GM12865 (cell line): Measurements from ENCODE around the gene DENND2A.

Source experiments
- DNase-seq: peaks from one replicate; pipeline ENCODE4 v3.0.0; 2010; ENCODE audit warnings: low read depth
- H3K4me3 ChIP-seq: 2 replicates; pipeline ENCODE4 v1.5.1; 2011; ENCODE audit warnings: mild to moderate bottlenecking, low read depth, low read length, control low read depth
- TF ChIP-seq, protein P1 (sequence below): IDR thresholded peaks from 2 replicates; pipeline ENCODE4 v1.5.1; 2011; ENCODE audit warnings: low read length, control low read depth, low read depth, inconsistent platforms; ENCODE audit not compliant: insufficient read depth; ENCODE audit errors: missing control alignments

DENND2A gene

DNA sequence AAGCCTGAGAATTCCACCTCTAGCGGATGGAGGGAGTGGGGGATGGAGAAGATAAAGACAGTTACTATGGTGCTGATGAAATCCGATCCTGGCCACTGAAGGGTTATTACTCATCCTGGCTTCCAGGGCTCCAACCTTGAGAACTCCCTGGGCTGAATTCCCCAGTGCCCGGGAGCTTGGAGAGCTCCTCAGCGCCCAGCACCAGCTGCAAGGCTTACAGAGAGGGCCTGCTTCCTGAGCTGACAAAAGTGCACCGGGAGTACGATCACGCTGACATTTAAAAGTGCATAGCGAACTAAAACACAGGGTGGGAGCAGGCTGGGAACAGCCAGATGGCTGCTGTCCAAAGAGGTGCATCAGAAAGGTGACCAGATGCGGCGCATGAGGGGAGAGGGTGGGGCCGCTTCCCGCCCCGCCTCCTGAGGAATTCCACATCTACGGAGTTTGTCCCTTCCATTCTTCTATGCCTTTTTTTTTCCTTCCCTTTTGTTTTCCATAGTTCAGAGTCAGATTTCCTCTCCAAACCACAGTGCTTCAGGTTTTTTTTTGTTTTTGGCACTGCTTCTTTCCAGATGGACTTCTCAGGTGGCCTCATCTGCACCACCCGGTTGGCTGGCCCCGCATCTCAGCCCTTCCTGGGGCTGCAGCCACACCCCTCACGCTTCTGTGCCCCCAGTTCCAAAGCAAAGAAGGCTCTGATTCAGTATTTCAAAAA is 98.9 kb downstream of the DENND2A start:
- H3K4me3 ChIP-seq: no peak overlapping the region
- DNase-seq: no peak
- TF ChIP-seq, protein P1, sequence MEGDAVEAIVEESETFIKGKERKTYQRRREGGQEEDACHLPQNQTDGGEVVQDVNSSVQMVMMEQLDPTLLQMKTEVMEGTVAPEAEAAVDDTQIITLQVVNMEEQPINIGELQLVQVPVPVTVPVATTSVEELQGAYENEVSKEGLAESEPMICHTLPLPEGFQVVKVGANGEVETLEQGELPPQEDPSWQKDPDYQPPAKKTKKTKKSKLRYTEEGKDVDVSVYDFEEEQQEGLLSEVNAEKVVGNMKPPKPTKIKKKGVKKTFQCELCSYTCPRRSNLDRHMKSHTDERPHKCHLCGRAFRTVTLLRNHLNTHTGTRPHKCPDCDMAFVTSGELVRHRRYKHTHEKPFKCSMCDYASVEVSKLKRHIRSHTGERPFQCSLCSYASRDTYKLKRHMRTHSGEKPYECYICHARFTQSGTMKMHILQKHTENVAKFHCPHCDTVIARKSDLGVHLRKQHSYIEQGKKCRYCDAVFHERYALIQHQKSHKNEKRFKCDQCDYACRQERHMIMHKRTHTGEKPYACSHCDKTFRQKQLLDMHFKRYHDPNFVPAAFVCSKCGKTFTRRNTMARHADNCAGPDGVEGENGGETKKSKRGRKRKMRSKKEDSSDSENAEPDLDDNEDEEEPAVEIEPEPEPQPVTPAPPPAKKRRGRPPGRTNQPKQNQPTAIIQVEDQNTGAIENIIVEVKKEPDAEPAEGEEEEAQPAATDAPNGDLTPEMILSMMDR: no peak

DNA sequence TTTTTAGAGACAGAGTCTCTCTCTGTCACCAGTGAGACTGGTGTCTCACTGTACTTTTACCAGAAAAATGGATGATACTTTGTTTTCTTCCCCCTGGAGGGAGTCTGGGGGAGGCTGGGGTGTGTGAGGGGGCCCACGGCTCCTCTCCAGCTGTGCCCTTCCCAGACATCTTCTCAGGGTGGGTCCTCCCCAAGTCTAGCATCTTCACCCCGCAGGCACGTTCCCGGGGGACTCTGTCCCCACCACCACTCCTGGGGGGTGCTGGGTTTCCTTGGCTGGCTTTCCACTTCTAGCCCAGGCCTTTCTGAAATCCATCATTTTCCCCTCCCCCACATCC is 99.5 kb downstream of the DENND2A start:
- TF ChIP-seq, protein P1: no peak
- H3K4me3 ChIP-seq: no peak overlapping the region
- no peak for DNase-seq

DNA sequence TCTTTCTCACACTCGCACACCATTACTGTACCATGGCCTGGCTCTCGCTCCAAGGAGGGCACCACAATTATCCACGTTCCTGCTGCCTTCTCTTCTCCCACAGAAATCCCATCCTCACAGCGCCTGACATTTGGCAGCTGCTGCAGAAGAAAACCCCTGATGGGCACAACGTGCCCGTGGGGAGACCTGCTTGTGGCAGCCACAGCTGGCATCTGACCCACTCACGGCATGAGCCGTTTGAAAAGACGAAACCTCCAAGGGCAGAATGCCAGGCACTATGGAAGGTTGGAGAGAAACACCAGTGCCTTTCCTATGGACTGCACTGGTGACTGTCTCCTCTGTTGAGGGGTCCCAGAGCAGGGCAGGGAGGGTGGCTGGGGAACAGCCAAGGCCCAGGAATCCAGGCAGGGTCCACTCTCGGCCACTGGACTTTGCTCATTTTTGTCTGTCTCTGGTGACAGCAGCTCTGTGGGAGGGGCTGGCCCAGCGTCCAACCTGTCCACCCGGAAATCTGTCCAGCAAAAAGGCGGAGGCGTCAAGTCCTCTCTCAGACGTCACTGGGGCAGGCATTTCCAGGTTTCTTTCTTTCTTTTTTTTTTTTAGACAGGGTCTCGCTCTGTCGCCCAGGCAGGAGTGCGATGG is 100.4 kb downstream of the DENND2A start:
- DNase-seq: no peak
- no peak overlapping the region for H3K4me3 ChIP-seq

DNA sequence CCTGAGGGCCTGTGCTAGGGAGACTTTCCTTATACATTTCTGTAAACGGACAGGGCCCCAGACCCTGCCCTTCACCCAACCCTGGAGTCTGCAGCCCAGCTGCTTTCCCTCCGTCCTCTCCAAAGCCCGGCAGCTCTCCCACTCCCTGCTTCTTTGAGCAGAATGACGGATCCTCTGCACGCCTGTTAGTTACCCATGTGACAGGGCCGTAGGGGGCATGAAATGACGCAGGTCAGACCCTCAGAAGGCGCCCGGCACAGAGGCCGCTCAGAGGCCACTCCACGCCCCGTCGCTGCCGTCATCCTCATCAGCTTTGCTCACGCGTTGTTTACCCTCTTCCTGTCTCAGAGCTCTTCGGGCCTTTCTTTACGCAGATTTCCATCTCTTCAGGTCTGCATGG is 101.2 kb downstream of the DENND2A start:
- no peak for DNase-seq
- TF ChIP-seq, protein P1: no peak
- H3K4me3 ChIP-seq: no peak overlapping the region

More for the DNA sequence above, 100.4 kb downstream of the DENND2A start:
- TF ChIP-seq, protein P1: no peak

DNA sequence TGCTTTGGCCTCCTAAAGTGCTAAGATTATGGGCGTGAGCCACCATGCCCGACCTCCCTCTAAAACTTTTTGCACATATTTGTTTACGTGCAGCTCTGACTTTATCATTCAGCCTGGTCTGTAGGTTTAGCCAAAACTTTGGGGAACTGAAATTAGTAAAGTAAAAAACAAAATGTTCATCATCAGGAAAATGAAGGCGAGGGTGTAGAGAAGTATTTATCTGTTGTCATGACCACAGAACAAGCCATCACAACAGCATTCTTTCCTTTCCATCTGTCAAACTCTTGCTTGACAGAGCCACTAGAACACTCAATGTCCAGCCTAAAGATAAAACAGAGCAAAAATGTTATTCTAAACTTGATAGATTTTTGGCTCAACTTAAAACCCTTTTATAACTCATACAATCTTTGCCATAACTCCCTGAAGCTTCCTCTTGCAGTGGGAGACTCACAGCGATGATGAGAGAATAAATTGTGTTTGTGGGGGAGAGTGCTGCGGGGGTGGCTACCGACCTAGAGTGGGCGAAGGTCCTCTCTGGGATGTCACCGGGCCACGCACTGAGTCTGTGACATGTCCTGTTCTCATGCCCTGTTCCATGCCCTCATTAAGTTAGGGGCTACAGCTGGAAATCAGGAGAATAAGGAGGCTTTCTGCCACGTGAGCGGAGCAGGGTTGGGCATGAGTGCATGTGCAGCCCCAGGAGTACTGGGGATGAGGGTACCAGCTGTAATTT is 102.7 kb downstream of the DENND2A start:
- DNase-seq: no peak

DNA sequence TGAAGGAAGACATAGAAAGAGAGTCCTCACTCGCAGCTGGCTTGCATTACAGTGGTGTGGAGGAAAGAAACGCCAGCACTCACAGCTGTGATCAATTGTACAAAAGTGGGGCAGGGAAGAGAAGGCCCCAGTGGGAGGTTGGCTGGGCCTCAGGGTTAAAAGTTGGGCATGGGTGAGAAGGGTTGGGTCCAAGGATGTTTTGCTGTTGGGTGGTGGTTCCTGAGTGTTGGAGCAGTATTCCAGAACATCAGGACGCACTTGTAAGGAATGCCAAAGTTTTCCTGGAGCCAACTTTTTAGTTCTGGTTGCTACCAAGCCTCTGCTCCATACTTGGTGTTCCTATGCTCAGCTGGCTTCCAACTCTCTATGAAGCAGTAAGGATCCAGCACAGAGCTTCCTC is 105.9 kb downstream of the DENND2A start:
- TF ChIP-seq, protein P1: no peak
- no peak for DNase-seq
- H3K4me3 ChIP-seq: no peak overlapping the region

More for the DNA sequence above, 102.7 kb downstream of the DENND2A start:
- TF ChIP-seq, protein P1: no peak
- no peak overlapping the region for H3K4me3 ChIP-seq
